ENCODE measurements around the gene CDR2L. TPM values are rescaled to one million over a fixed set of nuclear protein-coding genes. Genes with fewer than 3 reads are reported as not detected.
A peak's percentile ranks its signal among the peaks of the same experiment; 100 is the strongest.

CDR2L gene
- total and polyA plus RNA-seq, 9 donors: 2.1 to 19.2 (median 5.2) TPM

- TF ChIP-seq EP300 (IDR thresholded peaks at IDR 0.05) (no peak), POLR2A (IDR thresholded peaks at IDR 0.05) (peak; percentile 93), CTCF (IDR thresholded peaks at IDR 0.05) (peak in 1 of 3 donors; percentile 6)
- peak; percentile 96 to 98 (median 97) for DNase-seq
- Histone ChIP-seq H3K4me1 (ENCODE audit: insufficient read depth) (peaks cover 2% of the 10 kb centered on the region), H3K4me3 (peak within 1 kb of the TSS; percentile 97), H3K27ac (peak within 1 kb of the TSS; percentile 42 to 73), H3K9me3 (no peaks in the 10 kb centered on the region), H3K36me3 (no peaks in the 10 kb centered on the region), H3K27me3 (no peaks in the 10 kb centered on the region)
- intact Hi-C loops (cut with DNase I): no loop called here
- WGBS, 3 donors: 0% methylated on average over 49 to 72 of the region's 72 CpGs
Observed at GRCh38 chr17:75046407-75047289, 59.2 kb downstream of the CDR2L start, which contains the start of the genes ATP5PD and KCTD2. ATP5PD (minus strand) TSS chr17:75046969; CDS start chr17:75042650, 4,319 bp downstream. KCTD2 (plus strand) TSS chr17:75047225; CDS start chr17:75047251, 26 bp downstream.

GRCh38 chr17:75047398-75048098, 60.1 kb downstream of the CDR2L start:
- no peaks in the 10 kb centered on the region for H3K27me3 ChIP-seq
- H3K9me3 ChIP-seq: no peaks in the 10 kb centered on the region
- H3K4me1 ChIP-seq (ENCODE audit: insufficient read depth): peaks cover 2% of the 10 kb centered on the region
- peak overlapping the region; percentile 33 to 73 for H3K27ac ChIP-seq
- 0 to 2% (median 0%) methylated on average over 21 to 38 of the region's 38 CpGs for WGBS, 3 donors
- TF ChIP-seq CTCF (IDR thresholded peaks at IDR 0.05): no peak
- TF ChIP-seq EP300 (IDR thresholded peaks at IDR 0.05): no peak
- peak; percentile 57 to 75 (median 68) for DNase-seq
- no peaks in the 10 kb centered on the region for H3K36me3 ChIP-seq
- intact Hi-C loops (cut with DNase I): no loop called here
- H3K4me3 ChIP-seq: peak overlapping the region; percentile 97

- Histone ChIP-seq H3K4me1 (ENCODE audit: insufficient read depth) (peaks cover 2% of the 10 kb centered on the region), H3K36me3 (no peaks in the 10 kb centered on the region), H3K4me3 (peak overlapping the region; percentile 97), H3K9me3 (no peaks in the 10 kb centered on the region), H3K27ac (peak overlapping the region in 1 of 2 donors; percentile 73), H3K27me3 (no peaks in the 10 kb centered on the region)
- TF ChIP-seq POLR2A (IDR thresholded peaks at IDR 0.05) (no peak), EP300 (IDR thresholded peaks at IDR 0.05) (no peak), CTCF (IDR thresholded peaks at IDR 0.05) (no peak)
- peak in 3 of 5 donors; percentile 27 to 52 (median 45) for DNase-seq
- intact Hi-C loops (cut with DNase I): no loop called here
- 6 to 20% (median 9%) methylated on average over 5 of the region's 5 CpGs for WGBS, 3 donors
Observed at GRCh38 chr17:75048249-75048878, 60.9 kb downstream of the CDR2L start.

GRCh38 chr17:75049057-75049456, 61.6 kb downstream of the CDR2L start:
- Histone ChIP-seq H3K9me3 (no peaks in the 10 kb centered on the region), H3K36me3 (no peaks in the 10 kb centered on the region), H3K4me3 (no peak overlapping the region), H3K27me3 (no peaks in the 10 kb centered on the region), H3K4me1 (ENCODE audit: insufficient read depth) (peaks cover 2% of the 10 kb centered on the region), H3K27ac (peak overlapping the region in 1 of 2 donors; percentile 41)
- intact Hi-C loops (cut with DNase I): no loop called here
- 68 to 79% (median 75%) methylated on average over 5 of the region's 5 CpGs for WGBS, 3 donors
- TF ChIP-seq EP300 (IDR thresholded peaks at IDR 0.05): no peak
- TF ChIP-seq POLR2A (IDR thresholded peaks at IDR 0.05): no peak
- TF ChIP-seq CTCF (IDR thresholded peaks at IDR 0.05): no peak
- DNase-seq: no peak

Data from ovary (tissue), 9 donors.